ENCODE measurements around the gene PCCA. TPM values are rescaled to one million over a fixed set of nuclear protein-coding genes. Genes with fewer than 3 reads are reported as not detected.

Gene PCCA
- total and polyA plus RNA-seq, 2 experiments from 2014 or later: 41.9 to 46.6 TPM

- H3K9me3 Mint-ChIP-seq: no peaks in the 10 kb centered on the region
- H3F3A ChIP-seq (replicated peaks; ENCODE audit: low read depth): no peaks in the 10 kb centered on the region
- peaks cover 25% of the 10 kb centered on the region for H3K4me1 Mint-ChIP-seq
- H3K4me3 ChIP-seq: no peak overlapping the region
- H3K9me2 ChIP-seq (ENCODE audit: insufficient read depth): no peaks in the 10 kb centered on the region
- H3K27me3 ChIP-seq (ENCODE audit: insufficient read depth): no peaks in the 10 kb centered on the region
- H3K4me3 Mint-ChIP-seq: no peak overlapping the region
- no peak overlapping the region for H2AFZ ChIP-seq
- H3K36me3 Mint-ChIP-seq (ENCODE audit: low read depth): no peaks in the 10 kb centered on the region; the same call in 2 of the 3 replicates
- peaks cover 24% of the 10 kb centered on the region for H3K79me2 ChIP-seq (replicated peaks; ENCODE audit: insufficient read depth)
- H3K4me2 ChIP-seq: 0 out of 2 replicates have a peak overlapping the region, but pooled peaks have one; percentile 0
- no peak overlapping the region for H3K27ac ChIP-seq (ENCODE audit: low read depth)
- ATAC-seq: no peak
- H3K27me3 Mint-ChIP-seq (ENCODE audit: insufficient read depth, low read depth, poor library complexity): peaks cover 2% of the 10 kb centered on the region
- peaks cover 3% of the 10 kb centered on the region; the same call in 1 of the 2 replicates for H3K36me3 ChIP-seq (ENCODE audit: insufficient read depth)
- no peak overlapping the region; the same call in 1 of the 2 replicates for H3K27ac Mint-ChIP-seq
- no peak for DNase-seq (ENCODE audit: low spot score)
- TF ChIP-seq STAT1 (IDR thresholded peaks at IDR 0.05; ENCODE audit: unreplicated experiment) (no peak), ZNF462 (CRISPR knock-in tag; IDR thresholded peaks at IDR 0.05) (no peak), POLR2AphosphoS5 (IDR thresholded peaks at IDR 0.05; ENCODE audit: low read depth) (no peak), CREB1 (CRISPR knock-in tag; IDR thresholded peaks at IDR 0.05; ENCODE audit: low read depth) (no peak), ZNF114 (CRISPR knock-in tag; IDR thresholded peaks at IDR 0.05) (no peak)
- TF ChIP-seq, protein P1, sequence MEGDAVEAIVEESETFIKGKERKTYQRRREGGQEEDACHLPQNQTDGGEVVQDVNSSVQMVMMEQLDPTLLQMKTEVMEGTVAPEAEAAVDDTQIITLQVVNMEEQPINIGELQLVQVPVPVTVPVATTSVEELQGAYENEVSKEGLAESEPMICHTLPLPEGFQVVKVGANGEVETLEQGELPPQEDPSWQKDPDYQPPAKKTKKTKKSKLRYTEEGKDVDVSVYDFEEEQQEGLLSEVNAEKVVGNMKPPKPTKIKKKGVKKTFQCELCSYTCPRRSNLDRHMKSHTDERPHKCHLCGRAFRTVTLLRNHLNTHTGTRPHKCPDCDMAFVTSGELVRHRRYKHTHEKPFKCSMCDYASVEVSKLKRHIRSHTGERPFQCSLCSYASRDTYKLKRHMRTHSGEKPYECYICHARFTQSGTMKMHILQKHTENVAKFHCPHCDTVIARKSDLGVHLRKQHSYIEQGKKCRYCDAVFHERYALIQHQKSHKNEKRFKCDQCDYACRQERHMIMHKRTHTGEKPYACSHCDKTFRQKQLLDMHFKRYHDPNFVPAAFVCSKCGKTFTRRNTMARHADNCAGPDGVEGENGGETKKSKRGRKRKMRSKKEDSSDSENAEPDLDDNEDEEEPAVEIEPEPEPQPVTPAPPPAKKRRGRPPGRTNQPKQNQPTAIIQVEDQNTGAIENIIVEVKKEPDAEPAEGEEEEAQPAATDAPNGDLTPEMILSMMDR (conservative IDR thresholded peaks at IDR 0.05; ENCODE audit: low read depth in 2 of 2): no peak
- TF ChIP-seq, protein P2, sequence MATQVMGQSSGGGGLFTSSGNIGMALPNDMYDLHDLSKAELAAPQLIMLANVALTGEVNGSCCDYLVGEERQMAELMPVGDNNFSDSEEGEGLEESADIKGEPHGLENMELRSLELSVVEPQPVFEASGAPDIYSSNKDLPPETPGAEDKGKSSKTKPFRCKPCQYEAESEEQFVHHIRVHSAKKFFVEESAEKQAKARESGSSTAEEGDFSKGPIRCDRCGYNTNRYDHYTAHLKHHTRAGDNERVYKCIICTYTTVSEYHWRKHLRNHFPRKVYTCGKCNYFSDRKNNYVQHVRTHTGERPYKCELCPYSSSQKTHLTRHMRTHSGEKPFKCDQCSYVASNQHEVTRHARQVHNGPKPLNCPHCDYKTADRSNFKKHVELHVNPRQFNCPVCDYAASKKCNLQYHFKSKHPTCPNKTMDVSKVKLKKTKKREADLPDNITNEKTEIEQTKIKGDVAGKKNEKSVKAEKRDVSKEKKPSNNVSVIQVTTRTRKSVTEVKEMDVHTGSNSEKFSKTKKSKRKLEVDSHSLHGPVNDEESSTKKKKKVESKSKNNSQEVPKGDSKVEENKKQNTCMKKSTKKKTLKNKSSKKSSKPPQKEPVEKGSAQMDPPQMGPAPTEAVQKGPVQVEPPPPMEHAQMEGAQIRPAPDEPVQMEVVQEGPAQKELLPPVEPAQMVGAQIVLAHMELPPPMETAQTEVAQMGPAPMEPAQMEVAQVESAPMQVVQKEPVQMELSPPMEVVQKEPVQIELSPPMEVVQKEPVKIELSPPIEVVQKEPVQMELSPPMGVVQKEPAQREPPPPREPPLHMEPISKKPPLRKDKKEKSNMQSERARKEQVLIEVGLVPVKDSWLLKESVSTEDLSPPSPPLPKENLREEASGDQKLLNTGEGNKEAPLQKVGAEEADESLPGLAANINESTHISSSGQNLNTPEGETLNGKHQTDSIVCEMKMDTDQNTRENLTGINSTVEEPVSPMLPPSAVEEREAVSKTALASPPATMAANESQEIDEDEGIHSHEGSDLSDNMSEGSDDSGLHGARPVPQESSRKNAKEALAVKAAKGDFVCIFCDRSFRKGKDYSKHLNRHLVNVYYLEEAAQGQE (IDR thresholded peaks at IDR 0.05; ENCODE audit: unreplicated experiment): no peak
- H3K4me1 ChIP-seq (ENCODE audit: insufficient read depth): peaks cover 26% of the 10 kb centered on the region
- no peaks in the 10 kb centered on the region for H4K20me1 ChIP-seq (replicated peaks; ENCODE audit: insufficient read depth)
These were observed 71.6 kb downstream of the PCCA start for GRCh38 chr13:100160450-100160849.

Data from GM23338 (cell line).